ENCODE data around the gene ROGDI.

Gene ROGDI

DNA sequence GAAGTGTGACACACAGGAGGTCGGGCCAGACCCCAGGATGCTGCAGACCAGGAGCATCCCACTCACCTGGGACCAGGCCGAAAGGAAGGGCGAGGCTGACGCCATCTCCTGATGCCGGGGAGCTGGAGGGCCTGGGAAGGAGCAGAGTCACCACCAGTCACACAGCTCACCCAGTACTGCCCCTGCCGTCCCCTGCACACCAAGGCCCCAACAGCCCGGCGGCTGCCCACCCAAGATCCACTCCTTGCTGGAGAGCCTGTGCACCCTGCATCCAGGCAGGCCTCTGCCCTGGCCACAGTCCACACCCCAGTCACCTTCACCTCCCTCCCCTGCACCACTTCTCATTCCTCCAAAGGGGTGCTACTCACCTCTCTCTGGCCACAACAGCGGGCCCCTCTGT lies 40.2 kb downstream of the ROGDI start:
- Histone ChIP-seq H3K27me3 (ENCODE audit: control insufficient read depth, insufficient read depth, low read length) (no peaks in the 10 kb centered on the region), H3K9me3 (ENCODE audit: control insufficient read depth, insufficient read depth, low read length) (no peaks in the 10 kb centered on the region), H3K9ac (ENCODE audit: low read depth, low read length) (no peak overlapping the region), H3K36me3 (ENCODE audit: control insufficient read depth, insufficient read depth, low read length) (peaks cover 71% of the 10 kb centered on the region), H3K4me1 (ENCODE audit: control insufficient read depth, insufficient read depth, low read length) (no peaks in the 10 kb centered on the region; the same call in 1 of the 2 replicates), H3K4me3 (ENCODE audit: low read depth, low read length) (no peak overlapping the region), H3K27ac (ENCODE audit: low read depth, low read length) (no peak overlapping the region)

DNA sequence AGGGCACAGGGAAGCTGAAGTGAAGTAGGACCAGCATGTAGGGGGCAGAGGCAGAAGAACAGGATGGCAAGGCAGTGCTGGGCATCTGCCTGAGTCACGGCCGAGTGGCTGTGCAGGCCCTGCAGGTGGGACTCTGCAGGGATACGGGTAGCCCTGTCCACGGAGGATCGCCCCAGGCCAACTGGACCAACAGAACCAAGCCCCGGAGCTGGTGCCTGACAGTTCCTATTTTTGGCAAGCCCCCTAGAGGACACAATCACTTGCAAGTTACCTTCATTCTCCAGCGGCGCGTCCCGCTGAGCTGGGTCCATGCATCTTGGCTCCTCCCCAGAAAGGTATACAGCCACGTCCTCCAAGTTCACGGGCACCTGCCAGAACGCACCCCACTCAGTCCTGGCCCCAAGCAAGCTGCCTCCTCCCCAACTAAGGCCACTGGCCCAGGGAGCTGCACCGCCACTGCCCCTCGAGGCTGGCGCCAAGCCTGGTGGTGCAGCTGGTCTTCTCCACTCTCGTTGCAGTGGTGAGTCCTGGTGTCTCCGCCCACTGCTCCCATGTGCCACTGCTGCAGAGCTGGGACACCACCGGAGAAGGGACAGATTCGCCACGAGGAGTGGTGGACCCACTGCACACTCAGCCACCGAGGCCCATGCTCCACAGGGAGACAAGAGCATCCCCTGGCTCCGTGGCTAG lies 42.1 kb downstream of the ROGDI start:
- H3K36me3 ChIP-seq (ENCODE audit: control insufficient read depth, insufficient read depth, low read length): peaks cover 79% of the 10 kb centered on the region
- H3K4me1 ChIP-seq (ENCODE audit: control insufficient read depth, insufficient read depth, low read length): no peaks in the 10 kb centered on the region
- H3K27me3 ChIP-seq (ENCODE audit: control insufficient read depth, insufficient read depth, low read length): no peaks in the 10 kb centered on the region
- no peak overlapping the region for H3K4me3 ChIP-seq (ENCODE audit: low read depth, low read length)
- H3K9me3 ChIP-seq (ENCODE audit: control insufficient read depth, insufficient read depth, low read length): no peaks in the 10 kb centered on the region; the same call in 1 of the 2 replicates
- no peak overlapping the region for H3K9ac ChIP-seq (ENCODE audit: low read depth, low read length)
- no peak overlapping the region for H3K27ac ChIP-seq (ENCODE audit: low read depth, low read length)

DNA sequence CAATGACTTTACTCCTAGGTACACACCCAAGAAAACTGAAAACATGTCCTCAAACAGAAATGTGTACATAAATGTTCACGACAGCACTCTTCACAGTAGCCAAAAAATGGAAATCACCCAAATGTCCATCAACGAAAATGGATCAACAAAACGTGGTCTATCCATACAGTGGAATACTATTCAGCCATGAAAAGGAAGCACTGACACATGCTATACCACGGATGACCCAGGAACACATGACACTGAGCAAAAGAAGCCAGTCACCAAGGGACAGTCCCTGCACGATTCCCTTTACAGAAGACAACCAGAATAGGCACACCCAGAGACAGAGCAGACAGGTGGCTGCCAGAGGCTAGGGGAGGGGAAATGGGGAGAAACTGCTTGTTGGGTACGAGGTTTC lies 46.7 kb downstream of the ROGDI start:
- Histone ChIP-seq H3K36me3 (ENCODE audit: control insufficient read depth, insufficient read depth, low read length) (peaks cover 81% of the 10 kb centered on the region), H3K27me3 (ENCODE audit: control insufficient read depth, insufficient read depth, low read length) (no peaks in the 10 kb centered on the region), H3K4me3 (ENCODE audit: low read depth, low read length) (no peak overlapping the region), H3K9me3 (ENCODE audit: control insufficient read depth, insufficient read depth, low read length) (no peaks in the 10 kb centered on the region; the same call in 1 of the 2 replicates), H3K4me1 (ENCODE audit: control insufficient read depth, insufficient read depth, low read length) (no peaks in the 10 kb centered on the region), H3K27ac (ENCODE audit: low read depth, low read length) (no peak overlapping the region), H3K9ac (ENCODE audit: low read depth, low read length) (no peak overlapping the region)

DNA sequence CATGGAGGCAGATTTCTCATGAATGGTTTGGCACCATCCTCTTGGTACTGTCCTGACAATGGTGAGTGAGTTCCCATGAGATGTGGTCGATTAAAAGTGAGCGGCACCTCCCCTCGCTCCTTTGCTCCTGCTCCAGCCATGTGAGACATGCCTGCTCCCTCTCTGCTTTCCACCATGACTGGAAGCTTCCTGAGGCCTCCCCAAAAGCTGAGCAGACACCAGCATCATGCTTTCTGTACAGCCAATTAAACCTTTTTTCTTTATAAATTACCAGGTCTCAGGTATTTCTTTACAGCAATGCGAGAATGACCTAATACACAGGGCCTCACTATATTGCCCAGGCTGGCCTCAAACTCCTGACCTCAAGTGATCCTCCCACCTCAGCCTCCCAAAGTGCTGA lies 47.6 kb downstream of the ROGDI start:
- no peak overlapping the region for H3K9ac ChIP-seq (ENCODE audit: low read depth, low read length)
- no peak overlapping the region for H3K27ac ChIP-seq (ENCODE audit: low read depth, low read length)
- no peaks in the 10 kb centered on the region for H3K27me3 ChIP-seq (ENCODE audit: control insufficient read depth, insufficient read depth, low read length)
- no peaks in the 10 kb centered on the region; the same call in 1 of the 2 replicates for H3K9me3 ChIP-seq (ENCODE audit: control insufficient read depth, insufficient read depth, low read length)
- H3K4me3 ChIP-seq (ENCODE audit: low read depth, low read length): no peak overlapping the region
- H3K4me1 ChIP-seq (ENCODE audit: control insufficient read depth, insufficient read depth, low read length): no peaks in the 10 kb centered on the region
- H3K36me3 ChIP-seq (ENCODE audit: control insufficient read depth, insufficient read depth, low read length): peaks cover 77% of the 10 kb centered on the region

DNA sequence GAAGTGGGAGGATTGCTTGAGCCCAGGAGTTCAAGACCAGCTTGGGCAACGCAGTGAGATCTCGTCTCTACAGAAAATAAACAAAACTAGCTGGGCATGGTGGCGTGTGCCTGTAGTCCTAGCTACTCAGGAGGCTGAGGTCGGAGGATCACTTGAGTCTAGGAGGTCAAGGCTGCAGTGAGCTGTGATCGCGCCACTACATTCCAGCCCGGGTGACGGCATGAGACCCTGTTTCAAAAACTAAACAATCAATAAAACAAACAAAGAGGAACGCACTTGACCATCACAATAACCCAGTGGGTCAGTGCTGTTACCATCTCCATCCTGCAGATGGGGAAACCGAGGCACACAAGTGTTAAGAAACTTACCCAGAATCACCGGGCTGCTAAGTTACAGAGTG lies 49.2 kb downstream of the ROGDI start:
- H3K9me3 ChIP-seq (ENCODE audit: control insufficient read depth, insufficient read depth, low read length): no peaks in the 10 kb centered on the region; the same call in 1 of the 2 replicates
- H3K9ac ChIP-seq (ENCODE audit: low read depth, low read length): no peak overlapping the region
- no peak overlapping the region for H3K27ac ChIP-seq (ENCODE audit: low read depth, low read length)
- H3K27me3 ChIP-seq (ENCODE audit: control insufficient read depth, insufficient read depth, low read length): no peaks in the 10 kb centered on the region
- H3K4me3 ChIP-seq (ENCODE audit: low read depth, low read length): no peak overlapping the region
- no peaks in the 10 kb centered on the region for H3K4me1 ChIP-seq (ENCODE audit: control insufficient read depth, insufficient read depth, low read length)
- peaks cover 65% of the 10 kb centered on the region for H3K36me3 ChIP-seq (ENCODE audit: control insufficient read depth, insufficient read depth, low read length)

DNA sequence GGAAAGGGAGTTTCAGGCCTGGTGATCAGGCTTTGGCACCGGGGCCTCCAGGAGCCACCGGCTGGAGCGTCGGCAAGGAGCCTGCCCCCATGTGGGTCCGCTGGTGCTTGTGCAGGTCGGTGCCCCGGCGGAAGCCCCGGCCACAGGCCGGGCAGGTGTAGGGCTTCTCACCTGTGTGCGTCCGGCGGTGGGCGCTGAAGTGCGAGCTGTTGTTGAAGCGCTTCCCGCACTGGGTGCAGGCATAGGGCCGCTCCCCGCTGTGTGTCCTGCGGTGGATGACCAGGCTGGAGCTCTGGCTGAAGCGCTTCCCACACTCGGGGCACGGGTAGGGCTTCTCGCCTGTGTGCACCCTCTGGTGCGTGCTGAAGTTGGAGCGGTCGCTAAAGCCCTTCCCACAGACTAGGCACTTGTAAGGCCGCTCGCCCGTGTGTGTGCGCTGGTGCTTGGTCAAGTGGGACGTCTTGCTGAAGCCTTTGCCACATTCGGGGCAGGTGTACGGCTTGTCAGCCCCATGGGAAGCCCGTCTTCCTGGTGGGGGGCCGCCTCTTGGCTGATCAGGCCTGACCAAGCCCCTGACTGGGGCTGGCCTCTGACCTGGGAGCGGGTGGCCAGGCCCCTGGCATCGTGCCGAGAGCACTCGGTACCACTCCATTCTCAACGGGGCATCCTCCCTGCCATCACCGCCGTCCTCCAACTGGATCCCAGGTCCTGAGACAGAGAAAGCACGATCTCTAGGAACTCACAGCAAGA lies 49.9 kb downstream of the ROGDI start:
- Histone ChIP-seq H3K4me1 (ENCODE audit: control insufficient read depth, insufficient read depth, low read length) (no peaks in the 10 kb centered on the region), H3K9ac (ENCODE audit: low read depth, low read length) (no peak overlapping the region), H3K27ac (ENCODE audit: low read depth, low read length) (no peak overlapping the region), H3K9me3 (ENCODE audit: control insufficient read depth, insufficient read depth, low read length) (no peaks in the 10 kb centered on the region; the same call in 1 of the 2 replicates), H3K27me3 (ENCODE audit: control insufficient read depth, insufficient read depth, low read length) (no peaks in the 10 kb centered on the region), H3K4me3 (ENCODE audit: low read depth, low read length) (no peak overlapping the region), H3K36me3 (ENCODE audit: control insufficient read depth, insufficient read depth, low read length) (peaks cover 61% of the 10 kb centered on the region)

DNA sequence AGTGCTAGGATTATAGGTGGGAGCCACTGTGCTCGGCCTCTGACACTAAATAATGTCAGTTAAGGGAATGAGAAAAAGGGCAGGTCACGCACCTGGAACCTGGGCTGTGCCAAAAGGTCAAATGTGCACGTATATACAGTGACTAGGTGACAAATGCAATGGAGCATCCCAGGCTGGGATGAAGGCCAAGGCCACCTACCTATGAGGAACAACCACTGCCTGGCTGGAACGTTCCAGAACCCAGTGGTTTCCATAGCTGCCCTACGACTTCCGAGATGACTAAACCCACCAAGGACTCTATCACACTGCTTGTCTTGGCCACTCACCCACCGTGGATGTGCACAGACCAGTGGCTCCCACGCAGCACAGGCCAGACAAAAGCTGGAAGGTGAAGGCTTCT lies 51.5 kb downstream of the ROGDI start:
- H3K9ac ChIP-seq (ENCODE audit: low read depth, low read length): no peak overlapping the region
- H3K4me3 ChIP-seq (ENCODE audit: low read depth, low read length): no peak overlapping the region
- H3K36me3 ChIP-seq (ENCODE audit: control insufficient read depth, insufficient read depth, low read length): peaks cover 51% of the 10 kb centered on the region
- no peak overlapping the region for H3K27ac ChIP-seq (ENCODE audit: low read depth, low read length)
- H3K4me1 ChIP-seq (ENCODE audit: control insufficient read depth, insufficient read depth, low read length): no peaks in the 10 kb centered on the region
- no peaks in the 10 kb centered on the region for H3K27me3 ChIP-seq (ENCODE audit: control insufficient read depth, insufficient read depth, low read length)
- H3K9me3 ChIP-seq (ENCODE audit: control insufficient read depth, insufficient read depth, low read length): no peaks in the 10 kb centered on the region; the same call in 1 of the 2 replicates

DNA sequence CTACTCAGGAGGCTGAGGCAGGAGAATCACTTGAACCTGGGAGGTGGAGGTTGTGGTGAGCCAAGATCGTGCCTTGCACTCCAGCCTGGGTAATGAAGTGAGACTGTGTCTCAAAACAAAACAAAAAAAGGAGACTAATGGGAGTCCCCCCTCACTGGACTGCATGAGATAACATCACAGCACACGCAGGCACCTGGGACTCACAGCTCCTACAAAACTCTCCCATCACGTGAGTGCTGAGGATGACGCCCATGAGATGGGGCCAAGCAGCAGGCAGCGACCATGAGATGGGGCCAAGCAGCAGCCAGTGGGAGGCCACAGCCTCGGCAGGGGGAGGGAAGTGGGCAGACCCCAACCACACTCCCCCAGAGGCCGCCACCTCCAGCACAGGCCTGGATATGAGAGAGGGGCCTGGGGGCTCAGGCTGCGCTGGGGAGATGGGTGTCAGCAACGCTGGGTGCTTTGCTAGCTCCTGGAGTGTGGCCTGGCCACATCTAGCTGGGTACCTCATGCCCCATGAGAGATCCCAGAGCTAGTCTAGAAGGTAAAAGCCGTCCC lies 52.7 kb downstream of the ROGDI start:
- no peaks in the 10 kb centered on the region; the same call in 1 of the 2 replicates for H3K4me1 ChIP-seq (ENCODE audit: control insufficient read depth, insufficient read depth, low read length)

DNA sequence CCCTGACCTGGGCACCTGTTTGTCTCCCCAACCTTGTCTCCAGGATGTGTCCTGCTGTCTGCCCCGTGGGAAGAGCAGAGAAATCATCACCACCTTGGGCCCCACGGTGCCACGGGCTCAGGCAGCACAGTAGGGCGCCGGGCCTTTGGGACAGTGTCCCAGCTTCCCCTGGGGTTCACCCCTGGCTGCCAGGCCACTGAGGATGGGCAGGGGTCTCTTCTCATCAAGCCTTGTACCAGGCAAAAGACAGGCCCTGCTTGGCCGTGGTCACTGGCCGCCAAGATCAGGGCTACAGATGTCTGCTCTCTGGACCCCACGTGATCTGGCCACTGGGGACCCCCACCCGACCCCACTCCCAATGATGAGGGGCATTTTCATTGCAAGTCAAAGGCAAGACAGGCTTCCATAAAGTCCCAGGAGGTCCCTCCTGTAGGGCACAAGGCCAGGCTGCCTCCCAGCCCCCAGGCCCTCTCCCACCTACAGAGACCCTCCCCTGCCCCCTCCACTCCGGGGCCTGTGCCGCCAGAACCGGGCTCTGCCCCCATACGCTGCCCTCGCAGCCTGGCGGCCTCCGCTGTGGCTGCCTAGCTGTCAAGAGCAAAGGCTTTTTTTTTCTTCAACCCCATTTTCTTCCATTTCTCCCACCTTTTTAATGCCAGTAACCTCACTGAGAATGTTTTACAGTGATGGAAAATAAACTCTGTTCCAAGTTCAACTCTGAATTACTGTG lies 53.6 kb downstream of the ROGDI start:
- Histone ChIP-seq H3K4me1 (ENCODE audit: control insufficient read depth, insufficient read depth, low read length) (no peaks in the 10 kb centered on the region; the same call in 1 of the 2 replicates), H3K9ac (ENCODE audit: low read depth, low read length) (no peak overlapping the region), H3K4me3 (ENCODE audit: low read depth, low read length) (no peak overlapping the region), H3K27me3 (ENCODE audit: control insufficient read depth, insufficient read depth, low read length) (no peaks in the 10 kb centered on the region), H3K27ac (ENCODE audit: low read depth, low read length) (no peak overlapping the region), H3K9me3 (ENCODE audit: control insufficient read depth, insufficient read depth, low read length) (no peaks in the 10 kb centered on the region), H3K36me3 (ENCODE audit: control insufficient read depth, insufficient read depth, low read length) (peaks cover 38% of the 10 kb centered on the region)

More for the DNA sequence above, 52.7 kb downstream of the ROGDI start:
- Histone ChIP-seq H3K4me3 (ENCODE audit: low read depth, low read length) (no peak overlapping the region), H3K27me3 (ENCODE audit: control insufficient read depth, insufficient read depth, low read length) (no peaks in the 10 kb centered on the region), H3K9me3 (ENCODE audit: control insufficient read depth, insufficient read depth, low read length) (no peaks in the 10 kb centered on the region), H3K36me3 (ENCODE audit: control insufficient read depth, insufficient read depth, low read length) (peaks cover 41% of the 10 kb centered on the region), H3K27ac (ENCODE audit: low read depth, low read length) (no peak overlapping the region), H3K9ac (ENCODE audit: low read depth, low read length) (no peak overlapping the region)

DNA sequence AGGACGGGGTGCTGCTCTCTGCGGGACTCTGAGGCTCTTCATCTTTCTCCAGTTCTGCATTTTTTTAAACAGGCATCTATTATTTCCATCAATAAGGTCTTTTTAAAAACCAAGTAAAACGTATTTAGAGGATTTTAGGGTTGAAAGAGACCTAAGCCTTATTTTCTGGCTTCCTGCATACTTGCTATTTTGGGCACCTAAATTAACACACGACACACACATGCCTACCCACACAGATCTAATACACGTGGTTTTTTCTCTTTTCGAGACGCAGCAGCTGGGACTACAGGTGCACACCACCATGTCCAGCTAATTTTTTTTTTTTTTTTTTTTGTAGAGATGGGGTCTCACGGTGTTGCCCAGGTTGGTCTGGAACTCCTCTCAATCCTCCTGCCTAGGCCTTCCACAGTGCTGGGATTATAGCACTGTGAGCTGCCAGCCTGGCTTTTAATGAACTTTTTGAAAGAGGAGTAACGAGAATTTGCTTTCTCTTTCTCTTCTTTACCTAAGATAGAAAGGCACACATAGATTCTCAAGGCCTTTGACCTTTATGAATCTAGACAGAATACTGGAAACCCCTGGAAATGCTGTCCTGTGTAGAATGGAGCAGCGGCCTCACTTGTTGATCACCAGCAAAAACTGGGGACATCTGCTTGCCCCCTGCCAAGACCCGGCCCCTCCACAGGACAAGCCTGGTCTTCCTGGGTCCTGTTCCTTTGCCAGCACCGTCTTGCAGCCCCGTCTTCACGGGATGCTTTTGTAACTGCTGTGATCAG lies 54.3 kb downstream of the ROGDI start:
- Histone ChIP-seq H3K9ac (ENCODE audit: low read depth, low read length) (no peak overlapping the region), H3K36me3 (ENCODE audit: control insufficient read depth, insufficient read depth, low read length) (peaks cover 31% of the 10 kb centered on the region), H3K4me1 (ENCODE audit: control insufficient read depth, insufficient read depth, low read length) (no peaks in the 10 kb centered on the region; the same call in 1 of the 2 replicates), H3K4me3 (ENCODE audit: low read depth, low read length) (no peak overlapping the region), H3K27me3 (ENCODE audit: control insufficient read depth, insufficient read depth, low read length) (no peaks in the 10 kb centered on the region), H3K27ac (ENCODE audit: low read depth, low read length) (no peak overlapping the region), H3K9me3 (ENCODE audit: control insufficient read depth, insufficient read depth, low read length) (no peaks in the 10 kb centered on the region)
